IMR-90 (cell line): ENCODE results near the gene GLRX3. TPM values are rescaled to one million over a fixed set of nuclear protein-coding genes. Genes with fewer than 3 reads are reported as not detected.

Experiments used
- ATAC-seq: fragments of 200-7000 bp; cut with Tn5 transposase; 2 replicates; pipeline ENCODE4 v1.9.1; 2020; ENCODE audit warnings: low read depth, mild to moderate bottlenecking, moderate library complexity
- BruUV-seq: library from RNA; stranded (reverse); fragments of 400-500 nt; replicated peaks from 2 replicates; lab custom pipeline; 2021; lab: Mats Ljungman, UMichigan
- CTCF ChIA-PET: fragments of 300-600 bp; formaldehyde crosslinking; extraction: SDS; loops from one replicate; lab custom pipeline; 2021; ENCODE audit warnings: antibody characterized with exemption; lab: Yijun Ruan, JAX
- POLR2A ChIA-PET: fragments of 300-600 bp; sonication (Branson Sonifier 250); formaldehyde crosslinking; loops from one replicate; lab custom pipeline; 2022; ENCODE audit warnings: antibody characterized with exemption; ENCODE audit not compliant: unreplicated experiment; lab: Charles Lee
- DNase-seq: peaks from one replicate; pipeline ENCODE4 v3.0.0; 2013
- H2AFZ ChIP-seq: replicated peaks from 2 replicates; pipeline ENCODE3; 2013; ENCODE audit warnings: low read length, mild to moderate bottlenecking; ENCODE audit not compliant: poor library complexity
- H2AK5ac ChIP-seq: 2 replicates; pipeline ENCODE4 v1.6.1; 2013; ENCODE audit warnings: low read depth, low read length, inconsistent platforms
- H2AK9ac ChIP-seq: replicated peaks from 2 replicates; pipeline ENCODE3; 2013; ENCODE audit warnings: mild to moderate bottlenecking, low read depth, low read length, moderate library complexity; ENCODE audit not compliant: poor library complexity
- H2BK120ac ChIP-seq: 2 replicates; pipeline ENCODE4 v1.6.1; 2013; ENCODE audit warnings: low read depth, low read length, inconsistent platforms
- H2BK15ac ChIP-seq: 3 replicates; pipeline ENCODE4 v1.6.1; 2013; ENCODE audit warnings: low read depth, low read length, inconsistent platforms
- H2BK20ac ChIP-seq: 2 replicates; pipeline ENCODE4 v1.6.1; 2013; ENCODE audit warnings: low read depth, mild to moderate bottlenecking, inconsistent platforms, low read length, moderate library complexity
- H2BK5ac ChIP-seq: 2 replicates; pipeline ENCODE4 v1.6.1; 2013; ENCODE audit warnings: mild to moderate bottlenecking, low read depth, low read length, inconsistent platforms; ENCODE audit not compliant: poor library complexity, severe bottlenecking
- H3K14ac ChIP-seq: replicated peaks from 2 replicates; pipeline ENCODE4 v1.6.1; 2013; ENCODE audit warnings: low read depth, low read length, inconsistent platforms
- H3K18ac ChIP-seq: 2 replicates; pipeline ENCODE4 v1.6.1; 2013; ENCODE audit warnings: low read depth, low read length, control low read depth
- H3K23ac ChIP-seq: 2 replicates; pipeline ENCODE4 v1.6.1; 2013; ENCODE audit warnings: low read depth, low read length, inconsistent platforms
- H3K27ac ChIP-seq: 2 replicates; pipeline ENCODE4 v1.5.1; 2013; ENCODE audit warnings: mild to moderate bottlenecking, control low read depth, low read length; ENCODE audit not compliant: insufficient read depth
- H3K27me3 ChIP-seq: 2 replicates; pipeline ENCODE4 v1.6.1; 2013; ENCODE audit warnings: low read length; ENCODE audit not compliant: control insufficient read depth, insufficient read depth
- H3K36me3 ChIP-seq: 2 replicates; pipeline ENCODE4 v1.6.1; 2013; ENCODE audit warnings: low read length, mixed read lengths; ENCODE audit not compliant: control insufficient read depth, insufficient read depth
- H3K4ac ChIP-seq: 2 replicates; pipeline ENCODE4 v1.6.1; 2013; ENCODE audit warnings: low read depth, low read length, inconsistent platforms
- H3K4me1 ChIP-seq: 2 replicates; pipeline ENCODE4 v1.6.1; 2013; ENCODE audit warnings: low read length, mixed read lengths; ENCODE audit not compliant: control insufficient read depth, insufficient read depth
- H3K4me2 ChIP-seq: 2 replicates; pipeline ENCODE4 v1.6.1; 2013; ENCODE audit warnings: low read depth, mild to moderate bottlenecking, control low read depth, low read length, moderate library complexity
- H3K4me3 ChIP-seq: 2 replicates; pipeline ENCODE4 v1.5.1; 2013; ENCODE audit warnings: low read depth, mild to moderate bottlenecking, control low read depth, low read length, moderate library complexity; ENCODE audit not compliant: insufficient read depth
- H3K56ac ChIP-seq: 2 replicates; pipeline ENCODE4 v1.6.1; 2013; ENCODE audit warnings: low read length, inconsistent platforms; ENCODE audit not compliant: insufficient read depth; ENCODE audit errors: extremely low read depth
- H3K79me1 ChIP-seq, 2 experiments: 2 replicates each; pipeline ENCODE4 v1.6.1; 2013; ENCODE audit warnings: low read length in 2 of 2, inconsistent platforms in 1 of 2, low read depth in 1 of 2
- H3K9ac ChIP-seq: 2 replicates; pipeline ENCODE4 v1.6.1; 2013; ENCODE audit warnings: low read depth, low read length, control low read depth
- H3K9me1 ChIP-seq: 2 replicates; pipeline ENCODE4 v1.6.1; 2013; ENCODE audit warnings: low read length, inconsistent platforms; ENCODE audit not compliant: insufficient read depth
- H3K9me3 ChIP-seq: 2 replicates; pipeline ENCODE4 v1.6.1; 2013; ENCODE audit warnings: low read length; ENCODE audit not compliant: control insufficient read depth, insufficient read depth
- H4K20me1 ChIP-seq: 2 replicates; pipeline ENCODE4 v1.6.1; 2013; ENCODE audit warnings: low read length, inconsistent platforms; ENCODE audit not compliant: insufficient read depth
- H4K5ac ChIP-seq: 2 replicates; pipeline ENCODE4 v1.6.1; 2013; ENCODE audit warnings: mild to moderate bottlenecking, low read depth, low read length, control low read depth
- H4K8ac ChIP-seq, 2 experiments: 2 replicates each; pipeline ENCODE4 v1.6.1; 2013; ENCODE audit warnings: low read depth in 2 of 2, low read length in 2 of 2, control low read depth in 1 of 2, inconsistent platforms in 1 of 2
- H4K91ac ChIP-seq: 2 replicates; pipeline ENCODE4 v1.6.1; 2013; ENCODE audit warnings: low read depth, low read length, inconsistent platforms; ENCODE audit not compliant: insufficient read depth
- BHLHE40 ChIP-seq: fragments of 150-350 bp; IDR thresholded peaks from 2 replicates; pipeline ENCODE4 v1.6.1; 2016; ENCODE audit warnings: mild to moderate bottlenecking, low read depth, low read length
- CEBPB ChIP-seq: IDR thresholded peaks from 2 replicates; pipeline ENCODE4 v1.6.1; 2012; ENCODE audit warnings: low read depth, low read length, improper control_type of control experiment
- CHD1 ChIP-seq: IDR thresholded peaks from 2 replicates; pipeline ENCODE4 v1.6.1; 2012; ENCODE audit warnings: low read depth, low read length, improper control_type of control experiment
- CTCF ChIP-seq: conservative IDR thresholded peaks from 2 replicates; pipeline ENCODE4 v1.5.1; 2012; ENCODE audit warnings: mild to moderate bottlenecking, low read depth, low read length, improper control_type of control experiment
- FOS ChIP-seq: fragments of 150-350 bp; IDR thresholded peaks from 2 replicates; pipeline ENCODE4 v1.6.1; 2016; ENCODE audit warnings: low read depth, low read length
- MAFK ChIP-seq: IDR thresholded peaks from 2 replicates; pipeline ENCODE4 v1.6.1; 2012; ENCODE audit warnings: low read depth, low read length, improper control_type of control experiment
- MAZ ChIP-seq: IDR thresholded peaks from 2 replicates; pipeline ENCODE4 v1.6.1; 2012; ENCODE audit warnings: low read depth, mild to moderate bottlenecking, low read length, improper control_type of control experiment, moderate library complexity, borderline replicate concordance
- MXI1 ChIP-seq: IDR thresholded peaks from 2 replicates; pipeline ENCODE4 v1.6.1; 2012; ENCODE audit warnings: low read depth, mild to moderate bottlenecking, low read length, moderate library complexity, borderline replicate concordance
- NFE2L2 ChIP-seq: fragments of 150-350 bp; IDR thresholded peaks from 2 replicates; pipeline ENCODE4 v1.6.1; 2016; ENCODE audit warnings: low read depth, mild to moderate bottlenecking, low read length
- POLR2A ChIP-seq: IDR thresholded peaks from 2 replicates; pipeline ENCODE4 v1.6.1; 2012; ENCODE audit warnings: mild to moderate bottlenecking, low read depth, low read length
- RAD21 ChIP-seq: IDR thresholded peaks from 2 replicates; pipeline ENCODE4 v1.6.1; 2012; ENCODE audit warnings: low read length, improper control_type of control experiment
- RCOR1 ChIP-seq: IDR thresholded peaks from 2 replicates; pipeline ENCODE4 v1.6.1; 2012; ENCODE audit warnings: mild to moderate bottlenecking, low read length, improper control_type of control experiment; ENCODE audit not compliant: insufficient replicate concordance
- RFX5 ChIP-seq: IDR thresholded peaks from 2 replicates; pipeline ENCODE4 v1.8.0; 2012; ENCODE audit warnings: low read depth, mild to moderate bottlenecking, low read length, moderate library complexity
- SMC3 ChIP-seq: fragments of 150-350 bp; IDR thresholded peaks from 2 replicates; pipeline ENCODE4 v1.6.1; 2016; ENCODE audit warnings: low read depth, mild to moderate bottlenecking, antibody characterized with exemption, low read length, moderate library complexity
- USF2 ChIP-seq: fragments of 150-350 bp; IDR thresholded peaks from 2 replicates; pipeline ENCODE4 v1.6.1; 2017; ENCODE audit warnings: mild to moderate bottlenecking, antibody characterized with exemption, low read length, low read depth
- WGBS, 2 experiments: methylation state at CpG; one replicate each; pipeline versions ENCODE4 v1.1.5 to v1.1.7; 2013; ENCODE audit warnings: missing lambda C conversion rate in 2 of 2; ENCODE audit not compliant: insufficient read length in 1 of 2; ENCODE audit errors: extremely low coverage in 2 of 2; 5-methylcytosine and 5-hydroxymethylcytosine counted together
- dilution Hi-C: fragments of 300-500 bp; cut with HindIII; formaldehyde crosslinking; loops from one replicate; pipeline ENCODE4 v1.14.3; 2018; ENCODE audit warnings: low sequenced_read_pairs; ENCODE audit not compliant: unreplicated experiment
- in situ Hi-C: fragments of 300-500 bp; cut with MboI; formaldehyde crosslinking; loops from 3 replicates; pipeline ENCODE4 v1.14.3; 2019; ENCODE audit warnings: low sequenced_read_pairs, inconsistent platforms, mixed read lengths
- intact Hi-C: fragments of 100-400 bp; cut with micrococcal nuclease; formaldehyde crosslinking; loops from 2 replicates; pipeline ENCODE4 v1.10.0; 2022
- polyA plus RNA-seq, 3 experiments: library from polyadenylated mRNA; depleted of rRNA; stranded (reverse); fragments of >200 nt; gene quantifications; 2 replicates each; pipeline ENCODE4 v1.2.3, GENCODE V29; 2012; ENCODE audit warnings: low replicate concordance in 1 of 3
- total RNA-seq: library from RNA; depleted of rRNA; stranded (reverse); fragments of >200 nt; gene quantifications from 2 replicates; pipeline ENCODE4 v1.2.3, GENCODE V29; 2012

Gene GLRX3
- total and polyA plus RNA-seq, 2 of the 4 experiments (the other 2 are of a cell fraction), result 78.7 to 81.7 TPM

GRCh38 chr10:130196511-130197487 is 60.6 kb downstream of the GLRX3 start:
- dilution Hi-C loops (no loop called here), intact Hi-C loops (no loop called here), in situ Hi-C loops (loop anchor here (25.0 kb wide), 1 partner anchor 1816 kb away; no protein-coding TSS in a partner anchor)
- CTCF ChIA-PET, result no interaction called here
- no peaks in the 10 kb centered on the region for H3K27me3 ChIP-seq
- no peak overlapping the region for H3K14ac ChIP-seq
- no peaks in the 10 kb centered on the region for H3K36me3 ChIP-seq
- no peak overlapping the region for H2BK20ac ChIP-seq
- no peak overlapping the region for H3K56ac ChIP-seq
- H4K8ac ChIP-seq, result no peak overlapping the region
- POLR2A ChIA-PET, result no interaction called here
- no peak for ATAC-seq
- no peak overlapping the region for H3K4me3 ChIP-seq
- H3K4ac ChIP-seq, result no peak overlapping the region
- no peak overlapping the region for H3K23ac ChIP-seq
- H3K4me2 ChIP-seq, result no peak overlapping the region
- no peak overlapping the region for H3K27ac ChIP-seq
- no peak overlapping the region for H3K9ac ChIP-seq
- no peak for DNase-seq
- no peak overlapping the region for H3K18ac ChIP-seq
- no peak overlapping the region for H4K5ac ChIP-seq
- 83% methylated on average over 4 of the region's 15 CpGs; no CpG with 5 or more reads in 1 of the 2 experiments for WGBS, 2 experiments
- H2BK5ac ChIP-seq, result no peak overlapping the region
- 0 out of 2 replicates have a peak, but pooled peaks cover 3% of the 10 kb centered on the region for H3K9me1 ChIP-seq
- H3K9me3 ChIP-seq, result no peaks in the 10 kb centered on the region
- H2BK120ac ChIP-seq, result no peak overlapping the region
- H2AK9ac ChIP-seq, result no peak overlapping the region
- no peak overlapping the region for H2AFZ ChIP-seq
- no peaks in the 10 kb centered on the region for H4K20me1 ChIP-seq
- no peak overlapping the region for H2AK5ac ChIP-seq
- no peaks in the 10 kb centered on the region for H3K4me1 ChIP-seq
- H2BK15ac ChIP-seq, result no peak overlapping the region
- no peaks in the 10 kb centered on the region for H3K79me1 ChIP-seq
- no TSS peak for BruUV-seq
- H4K91ac ChIP-seq, result no peak overlapping the region
- no peak for TF ChIP-seq RAD21
- no peak for TF ChIP-seq MXI1
- TF ChIP-seq SMC3, result no peak
- TF ChIP-seq RCOR1, result no peak
- TF ChIP-seq MAFK, result no peak
- TF ChIP-seq RFX5, result no peak
- no peak for TF ChIP-seq CHD1
- no peak for TF ChIP-seq FOS
- TF ChIP-seq BHLHE40, result no peak
- TF ChIP-seq CTCF, result no peak
- TF ChIP-seq MAZ, result no peak
- no peak for TF ChIP-seq CEBPB
- TF ChIP-seq POLR2A, result no peak
- no peak for TF ChIP-seq USF2
- TF ChIP-seq NFE2L2, result no peak
